Activated T-helper 2 cell treated with anti-CD3 and anti-CD28 coated beads, Interferon-gamma antibody, Interleukin-2, Interleukin-4, amounts not matched to agents 10 μg/mL and 5 μg/mL and 100 μg/mL, durations not matched to agents 14 hours and 24 hours and 36 hours (primary cell): Measurements from ENCODE around the gene CD160. TPM values are rescaled to one million over a fixed set of nuclear protein-coding genes. Genes with fewer than 3 reads are reported as not detected.
"Not testable (repeated sequence)": the region's sequence is repeated elsewhere in the genome, so short reads cannot be mapped to it uniquely, and the experiment has no call there.

Experiments
- DNase-seq: peaks from one replicate; pipeline ENCODE4 v3.0.0; 2021; ENCODE audit warnings: low spot score
- H3K27ac Mint-ChIP-seq: one replicate; pipeline ENCODE4 v1.8.0; 2021; ENCODE audit warnings: mixed read lengths
- H3K27me3 Mint-ChIP-seq: one replicate; pipeline ENCODE4 v1.8.0; 2021; ENCODE audit warnings: low read depth, mixed read lengths
- H3K36me3 Mint-ChIP-seq: one replicate; pipeline ENCODE4 v1.8.0; 2021; ENCODE audit warnings: low read depth, mixed read lengths
- H3K4me1 Mint-ChIP-seq: one replicate; pipeline ENCODE4 v1.8.0; 2021; ENCODE audit warnings: low read depth, mixed read lengths
- H3K4me3 Mint-ChIP-seq: one replicate; pipeline ENCODE4 v1.8.0; 2021; ENCODE audit warnings: low read depth, mild to moderate bottlenecking, moderate library complexity, mixed read lengths
- H3K9me3 Mint-ChIP-seq: one replicate; pipeline ENCODE4 v1.8.0; 2021; ENCODE audit warnings: mixed read lengths
- intact Hi-C: fragments of 100-400 bp; cut with micrococcal nuclease; formaldehyde crosslinking; loops from one replicate; pipeline ENCODE4 v1.15.1; 2023
- total RNA-seq: library from RNA; stranded (reverse); gene quantifications from 2 replicates; pipeline ENCODE4 v1.2.3, GENCODE V29; 2022

The CD160 gene, protein sequence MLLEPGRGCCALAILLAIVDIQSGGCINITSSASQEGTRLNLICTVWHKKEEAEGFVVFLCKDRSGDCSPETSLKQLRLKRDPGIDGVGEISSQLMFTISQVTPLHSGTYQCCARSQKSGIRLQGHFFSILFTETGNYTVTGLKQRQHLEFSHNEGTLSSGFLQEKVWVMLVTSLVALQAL
- total RNA-seq: not detected in 2 replicates

DNA sequence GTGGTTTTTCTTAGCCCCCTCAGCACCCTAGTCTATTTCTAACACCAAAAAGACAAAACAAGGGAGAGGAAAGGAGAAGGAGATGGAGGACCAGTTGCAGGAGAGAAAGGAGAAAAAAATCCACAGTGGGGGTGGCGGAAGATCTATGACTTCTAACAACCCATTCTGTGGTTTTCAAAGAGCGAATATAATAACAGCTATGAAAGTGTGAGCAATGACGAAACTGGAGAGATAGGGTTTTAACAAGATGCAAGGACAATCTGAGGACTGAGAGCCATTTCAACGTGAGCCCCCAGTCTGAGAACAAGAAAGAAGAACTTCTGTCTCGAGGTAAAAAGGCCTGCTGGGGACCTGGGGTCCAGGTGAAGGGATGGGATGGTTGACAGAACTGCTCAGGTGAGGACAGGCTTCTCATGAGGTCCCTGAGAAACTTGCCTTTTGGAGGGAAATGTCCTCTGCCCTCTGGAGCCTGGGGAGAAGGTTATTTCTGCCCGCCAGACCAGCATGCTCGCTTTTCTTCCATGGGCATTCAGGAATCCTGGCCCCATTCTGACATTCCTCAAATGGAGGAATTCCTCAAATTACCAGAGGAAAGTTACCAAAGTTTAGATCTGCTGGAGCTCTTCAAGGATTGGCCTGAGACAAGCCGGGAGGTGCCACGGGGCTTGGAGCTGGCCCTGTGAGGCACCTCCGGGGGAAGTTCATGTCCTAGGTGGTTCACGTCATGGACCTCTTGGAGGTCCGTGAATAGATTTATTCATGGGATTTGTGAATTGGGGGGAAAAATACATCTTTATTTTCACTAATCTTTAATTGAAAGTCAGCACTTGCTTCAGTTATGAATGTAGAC, at the start of gene CD160:
CD160 (plus strand) TSS at position 270 of the 850 bp plus-strand sequence. CDS start 8,829 bp downstream, outside the sequence.
- intact Hi-C loops: loop anchor here (5.0 kb wide), 1 partner anchor 122 kb away; no protein-coding TSS in a partner anchor
- Mint-ChIP-seq H3K36me3 (no peaks in the 10 kb centered on the region), H3K9me3 (no peaks in the 10 kb centered on the region), H3K4me1 (peaks cover 29% of the 10 kb centered on the region), H3K27me3 (peaks cover 20% of the 10 kb centered on the region), H3K27ac (no peak within 1 kb of the TSS), H3K4me3 (no peak within 1 kb of the TSS)
- DNase-seq: no peak

DNA sequence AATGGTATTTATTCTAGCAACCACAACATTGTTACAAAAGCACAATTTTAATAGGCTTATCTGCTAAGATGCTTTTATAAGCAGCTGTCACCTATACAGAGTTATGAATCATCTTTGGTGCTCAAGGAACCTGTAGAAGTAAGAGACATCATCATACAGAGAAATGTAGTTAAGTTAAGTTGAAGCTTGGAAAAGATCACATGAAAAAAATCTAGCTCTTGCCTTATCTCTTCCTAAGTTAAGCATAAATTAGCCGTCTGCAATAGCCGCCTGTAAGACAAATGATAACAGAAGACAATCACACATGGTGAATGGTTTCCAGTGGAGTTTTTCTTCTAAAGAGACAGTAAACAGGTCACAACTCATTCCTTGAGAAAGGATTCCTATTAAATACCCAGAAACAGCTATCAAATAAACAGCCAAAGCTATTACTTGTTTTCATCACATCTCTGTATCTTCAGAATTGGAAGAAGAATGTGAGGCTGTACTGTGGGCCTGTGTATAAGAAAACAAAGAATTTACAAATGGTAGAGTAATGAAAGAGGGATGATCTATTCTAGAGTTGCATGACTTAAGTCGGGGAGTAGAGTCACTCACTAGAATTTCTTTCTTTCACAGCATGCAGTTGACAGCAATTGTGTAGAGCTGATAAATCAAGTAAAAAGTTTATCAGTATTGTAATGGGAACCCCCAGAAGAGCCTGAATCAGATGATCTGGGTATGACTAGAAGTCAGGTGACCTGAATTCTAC, 48.1 kb upstream of the CD160 start:
- peaks cover 29% of the 10 kb centered on the region for H3K36me3 Mint-ChIP-seq

DNA sequence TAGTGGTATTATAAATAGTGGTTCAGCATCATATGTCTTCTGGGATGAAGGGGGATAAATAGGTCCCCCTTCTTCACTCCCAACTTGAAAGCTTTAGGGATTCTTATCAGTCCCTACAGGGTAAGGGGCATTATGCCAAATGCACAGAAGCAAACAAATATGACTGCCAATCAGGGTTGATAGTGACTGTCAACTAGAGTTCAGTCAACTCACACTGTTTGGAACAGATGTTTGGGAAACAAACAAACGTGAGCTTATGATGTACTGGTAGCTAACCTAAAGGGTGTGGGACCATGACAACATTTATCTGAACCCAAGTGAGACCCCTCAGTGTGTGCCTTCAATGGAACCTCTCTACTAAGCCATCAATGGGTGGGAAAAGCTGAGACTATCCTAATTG, 46.1 kb upstream of the CD160 start:
- H3K9me3 Mint-ChIP-seq, DNase-seq, H3K4me3 Mint-ChIP-seq, H3K27ac Mint-ChIP-seq, intact Hi-C loops, H3K27me3 Mint-ChIP-seq: not testable (repeated sequence)
- Mint-ChIP-seq H3K4me1 (peaks cover 12% of the 10 kb centered on the region), H3K36me3 (peaks cover 18% of the 10 kb centered on the region)

More for the DNA sequence above, 48.1 kb upstream of the CD160 start:
- DNase-seq, intact Hi-C loops, H3K4me3 Mint-ChIP-seq, H3K9me3 Mint-ChIP-seq, H3K27me3 Mint-ChIP-seq, H3K27ac Mint-ChIP-seq: not testable (repeated sequence)
- H3K4me1 Mint-ChIP-seq: peaks cover 12% of the 10 kb centered on the region

DNA sequence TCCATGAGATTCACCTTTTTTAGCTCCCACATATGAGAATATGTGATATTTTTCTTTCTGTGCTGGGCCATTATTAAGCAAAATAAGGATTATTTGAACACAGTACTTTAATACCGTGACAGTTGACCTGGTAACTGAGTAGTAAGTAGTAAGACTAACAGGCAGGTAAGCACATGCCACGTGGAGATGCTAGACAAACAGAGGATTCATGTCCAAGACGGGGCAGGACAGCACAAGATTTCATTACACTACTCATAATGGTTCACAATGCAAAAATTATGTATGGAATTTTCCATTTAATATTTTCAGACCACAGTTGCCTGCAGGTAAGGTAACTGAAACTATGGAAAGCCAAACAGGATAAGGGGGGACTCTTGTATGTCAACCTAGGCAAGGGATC, 34.4 kb upstream of the CD160 start:
- DNase-seq, H3K4me1 Mint-ChIP-seq, H3K27ac Mint-ChIP-seq, H3K27me3 Mint-ChIP-seq, intact Hi-C loops, H3K36me3 Mint-ChIP-seq, H3K4me3 Mint-ChIP-seq, H3K9me3 Mint-ChIP-seq: not testable (repeated sequence)

DNA sequence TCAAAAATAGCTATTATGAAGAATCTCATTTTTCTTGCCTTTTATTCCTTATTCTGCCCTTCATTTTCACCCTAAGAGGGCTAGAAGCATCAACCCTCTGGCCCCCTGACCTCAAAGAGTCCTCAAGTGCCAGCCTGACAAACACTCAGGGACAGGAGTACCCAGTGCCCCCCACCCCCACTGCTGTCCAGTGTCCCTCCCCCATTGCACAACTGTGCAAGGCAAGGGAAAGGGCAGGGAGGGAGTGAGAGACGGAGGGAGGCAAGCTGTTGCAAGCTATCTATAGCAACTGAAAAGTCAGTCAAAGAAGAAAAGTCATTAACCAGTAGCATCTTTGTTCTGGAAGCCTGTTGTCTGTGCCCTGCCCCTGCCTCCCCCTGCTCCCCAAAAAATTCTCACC, 33.2 kb upstream of the CD160 start:
- H3K9me3 Mint-ChIP-seq, H3K27ac Mint-ChIP-seq, H3K36me3 Mint-ChIP-seq, H3K27me3 Mint-ChIP-seq, intact Hi-C loops, DNase-seq, H3K4me3 Mint-ChIP-seq: not testable (repeated sequence)
- peaks cover 20% of the 10 kb centered on the region for H3K4me1 Mint-ChIP-seq

DNA sequence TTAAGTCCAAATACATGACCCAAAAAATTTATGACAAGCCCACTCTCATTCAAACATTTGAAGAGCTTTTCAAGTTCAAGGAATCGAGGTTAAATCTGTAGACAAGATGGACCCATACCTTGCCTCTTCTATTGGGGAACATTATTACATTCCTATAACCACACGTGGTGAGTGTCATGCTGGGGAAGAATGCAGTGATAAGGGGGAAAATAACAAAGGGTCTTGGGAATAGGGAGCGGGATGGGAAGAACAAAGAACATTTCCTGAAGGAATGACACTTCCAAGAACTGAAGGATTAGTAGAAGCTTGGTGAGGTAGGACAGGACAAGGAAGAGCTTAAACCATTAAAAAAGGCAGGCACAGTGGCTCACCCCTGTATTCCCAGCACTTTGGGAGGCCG, 31.0 kb upstream of the CD160 start:
- intact Hi-C loops: no loop called here
- Mint-ChIP-seq H3K36me3 (no peaks in the 10 kb centered on the region), H3K27me3 (no peaks in the 10 kb centered on the region), H3K4me1 (peaks cover 22% of the 10 kb centered on the region), H3K4me3 (no peak overlapping the region), H3K27ac (no peak overlapping the region), H3K9me3 (no peaks in the 10 kb centered on the region)
- DNase-seq: no peak

DNA sequence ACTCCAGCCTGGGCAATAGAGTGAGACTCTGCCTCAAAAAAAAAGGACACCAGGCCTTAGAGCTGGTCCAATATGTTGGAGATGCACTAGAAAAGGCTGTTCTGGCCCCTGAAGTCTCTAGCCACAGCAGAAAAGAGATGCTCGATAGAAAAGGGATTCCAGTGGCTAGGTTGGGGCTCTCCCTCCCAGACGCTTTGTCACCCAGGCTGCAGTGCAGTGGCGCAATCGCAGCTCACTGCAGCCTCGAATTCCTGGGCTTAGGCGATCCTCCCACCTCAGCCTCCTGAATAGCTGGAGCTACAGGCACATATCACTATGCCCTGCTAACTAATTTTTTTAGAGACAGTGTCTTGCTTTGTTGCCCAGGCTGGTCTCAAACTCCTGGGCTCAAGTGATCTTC, 30.4 kb upstream of the CD160 start:
- Mint-ChIP-seq H3K4me3 (no peak overlapping the region), H3K9me3 (no peaks in the 10 kb centered on the region), H3K4me1 (peaks cover 22% of the 10 kb centered on the region)

DNA sequence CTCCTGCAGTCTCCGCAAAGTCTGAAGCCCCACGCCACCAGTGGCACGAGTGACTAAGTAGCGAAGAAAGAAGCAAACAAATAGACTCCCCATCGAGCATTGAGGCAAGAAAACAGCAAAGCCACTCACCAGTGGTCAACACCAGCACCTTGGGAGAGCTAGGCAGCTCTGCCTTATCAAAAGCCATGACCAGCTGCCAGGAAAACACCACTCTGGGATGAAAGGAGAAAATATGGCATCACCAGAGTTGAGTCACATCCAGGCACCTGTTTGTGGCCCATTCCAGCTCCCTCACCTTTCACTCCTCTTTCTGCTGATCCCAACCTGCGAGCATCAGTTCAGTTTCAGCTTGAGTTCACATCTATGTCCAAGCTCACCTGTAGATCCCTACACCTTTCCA, 29.4 kb upstream of the CD160 start:
- H3K27me3 Mint-ChIP-seq: no peaks in the 10 kb centered on the region
- peak overlapping the region; percentile 29 for H3K27ac Mint-ChIP-seq
- H3K9me3 Mint-ChIP-seq: no peaks in the 10 kb centered on the region
- no peak for DNase-seq
- no peaks in the 10 kb centered on the region for H3K36me3 Mint-ChIP-seq
- intact Hi-C loops: no loop called here
- H3K4me1 Mint-ChIP-seq: peaks cover 22% of the 10 kb centered on the region
- H3K4me3 Mint-ChIP-seq: no peak overlapping the region

More for the DNA sequence above, 30.4 kb upstream of the CD160 start:
- Mint-ChIP-seq H3K27ac (no peak overlapping the region), H3K27me3 (no peaks in the 10 kb centered on the region), H3K36me3 (no peaks in the 10 kb centered on the region)
- DNase-seq: no peak
- intact Hi-C loops: no loop called here

DNA sequence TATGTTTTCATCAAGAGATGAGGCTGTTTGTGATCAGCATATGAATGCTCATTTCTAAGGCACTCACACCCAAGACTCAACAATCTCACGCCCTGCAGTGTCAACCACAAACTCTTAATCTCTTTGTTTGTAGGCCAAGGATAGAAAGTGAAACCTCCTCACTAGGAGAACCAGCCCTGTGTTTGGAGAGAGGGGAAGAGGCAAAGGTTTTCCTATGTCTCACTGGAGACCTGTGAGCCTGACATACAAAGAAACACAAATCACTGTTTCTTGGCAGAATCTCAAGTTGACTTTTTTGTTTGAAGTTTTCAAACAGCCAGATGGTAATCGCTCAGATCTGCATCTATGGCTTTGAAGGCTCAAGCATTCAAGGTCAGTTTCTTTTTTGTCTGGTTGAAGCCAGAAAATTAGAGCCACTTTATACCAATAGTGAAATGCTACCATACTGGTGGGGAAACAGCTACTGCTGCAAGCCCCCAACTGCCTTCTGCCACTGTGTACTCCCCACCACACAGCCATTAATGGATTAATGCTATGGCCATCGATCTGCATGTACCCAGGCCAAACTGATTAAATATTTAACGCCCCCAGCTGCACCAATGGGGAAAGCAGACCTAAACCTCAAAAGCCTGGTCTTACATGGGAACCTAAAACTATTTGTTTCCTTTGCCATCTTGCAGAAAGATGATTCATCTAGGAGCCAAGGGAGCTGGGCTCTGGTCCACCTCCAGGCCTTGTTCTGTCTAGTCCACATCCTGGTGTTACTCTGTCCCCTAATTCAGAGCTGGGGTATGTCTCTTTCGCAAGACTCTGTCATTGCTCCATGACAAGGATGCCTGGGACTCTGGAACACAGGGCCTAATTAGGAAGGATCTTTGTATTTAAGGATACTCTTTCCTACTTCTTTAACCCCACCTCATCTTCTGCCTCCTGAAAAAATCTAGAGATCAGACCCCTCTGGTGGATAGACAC, 28.4 kb upstream of the CD160 start:
- Mint-ChIP-seq H3K36me3 (no peaks in the 10 kb centered on the region), H3K27me3 (no peaks in the 10 kb centered on the region), H3K4me1 (peaks cover 22% of the 10 kb centered on the region), H3K4me3 (no peak overlapping the region), H3K9me3 (no peaks in the 10 kb centered on the region), H3K27ac (peak overlapping the region; percentile 51)
- DNase-seq: peak; percentile 47
- intact Hi-C loops: no loop called here

DNA sequence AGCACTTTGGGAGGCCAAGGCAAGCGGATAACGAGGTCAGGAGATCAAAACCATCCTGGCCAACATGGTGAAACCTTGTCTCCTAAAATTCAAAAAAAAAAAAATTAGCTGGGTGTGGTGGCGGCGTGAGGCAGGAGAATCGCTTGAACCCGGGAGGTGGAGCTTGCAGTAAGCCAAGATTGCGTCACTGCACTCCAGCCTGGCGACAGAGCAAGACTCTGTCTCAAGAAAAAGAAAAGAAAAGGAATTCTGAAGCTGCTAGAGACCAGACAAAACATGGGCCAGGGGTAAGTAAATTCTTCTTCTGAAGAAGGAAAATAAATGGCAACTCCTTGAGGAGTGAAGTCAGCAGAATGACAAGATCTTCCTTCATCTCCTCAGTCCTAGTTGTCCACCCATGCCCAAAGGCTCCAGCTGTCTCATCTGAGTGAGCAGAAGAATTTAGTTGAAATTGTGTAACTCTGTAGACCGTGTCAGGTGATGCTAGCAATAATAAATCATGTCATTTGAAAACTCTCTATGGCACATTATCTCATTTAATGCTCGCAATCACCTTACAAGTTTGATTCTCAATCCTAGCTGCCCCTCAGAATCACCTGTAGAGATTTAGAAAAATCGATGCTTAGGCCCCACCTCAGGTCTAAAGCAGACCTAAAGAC, 26.4 kb upstream of the CD160 start:
- H3K27ac Mint-ChIP-seq: no peak overlapping the region

DNA sequence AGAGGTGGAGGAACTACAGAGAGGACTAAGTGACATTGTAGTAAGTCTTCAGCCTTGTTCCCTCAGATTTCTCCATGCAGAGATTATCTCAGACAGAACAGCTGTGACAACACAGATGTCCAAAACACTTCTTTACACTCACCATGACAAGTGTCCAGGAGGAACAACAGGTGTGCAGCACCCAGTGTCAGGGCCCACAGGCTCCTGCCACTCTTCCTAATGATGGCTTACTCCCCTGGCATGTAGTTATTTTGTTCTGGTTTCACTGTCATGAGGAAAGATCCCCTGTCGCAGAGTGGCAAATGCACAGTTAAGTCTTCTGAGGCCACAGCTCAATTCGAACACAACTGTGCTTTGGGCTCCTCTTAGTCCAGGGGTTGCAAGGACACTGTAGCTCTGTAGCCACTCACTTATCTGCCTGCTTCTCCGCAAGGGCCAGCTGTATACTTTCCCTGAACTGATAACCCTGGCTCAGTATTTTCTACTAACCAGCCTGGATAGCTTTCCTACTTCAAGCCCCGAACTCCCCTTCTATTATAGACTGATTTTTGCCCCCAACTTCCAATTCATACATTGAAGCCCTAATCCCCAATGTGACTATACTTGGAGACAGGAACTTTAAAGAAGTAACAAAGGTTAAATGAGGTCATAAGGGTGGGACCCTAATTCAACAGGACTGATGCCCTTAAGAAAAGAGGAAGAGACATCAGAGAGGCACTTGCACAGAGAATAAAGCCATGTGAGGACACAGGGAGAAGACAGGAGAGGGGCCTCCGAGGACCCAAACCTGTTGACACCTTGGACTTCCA, 23.3 kb upstream of the CD160 start:
- no peak overlapping the region for H3K27ac Mint-ChIP-seq
- intact Hi-C loops: no loop called here
- no peak for DNase-seq
- no peaks in the 10 kb centered on the region for H3K36me3 Mint-ChIP-seq
- H3K9me3 Mint-ChIP-seq: no peaks in the 10 kb centered on the region
- H3K4me1 Mint-ChIP-seq: peaks cover 3% of the 10 kb centered on the region
- H3K4me3 Mint-ChIP-seq: no peak overlapping the region
- peaks cover 16% of the 10 kb centered on the region for H3K27me3 Mint-ChIP-seq

More for the DNA sequence above, 26.4 kb upstream of the CD160 start:
- Mint-ChIP-seq H3K9me3 (no peaks in the 10 kb centered on the region), H3K27me3 (peaks cover 4% of the 10 kb centered on the region), H3K36me3 (no peaks in the 10 kb centered on the region), H3K4me3 (no peak overlapping the region), H3K4me1 (peaks cover 22% of the 10 kb centered on the region)
- intact Hi-C loops: no loop called here
- DNase-seq: no peak
